H9 (cell line): Measurements from ENCODE around the gene BANP. TPM values are rescaled to one million over a fixed set of nuclear protein-coding genes. Genes with fewer than 3 reads are reported as not detected.
A peak's percentile ranks its signal among the peaks of the same experiment; 100 is the strongest.

Experiments
- DNase-seq: peaks from one replicate; pipeline ENCODE4 v3.0.0-alpha.2; 2017
- H2AFZ ChIP-seq: one replicate; pipeline ENCODE4 v1.6.1; 2013; ENCODE audit warnings: mild to moderate bottlenecking, low read length, control low read depth, moderate library complexity
- H2AK5ac ChIP-seq: 2 replicates; pipeline ENCODE4 v1.6.1; 2013; ENCODE audit warnings: low read length, control low read depth, mixed read lengths; ENCODE audit not compliant: insufficient read length
- H2BK120ac ChIP-seq: one replicate; pipeline ENCODE4 v1.6.1; 2013; ENCODE audit warnings: low read depth, mild to moderate bottlenecking, low read length, control low read depth, inconsistent platforms; ENCODE audit not compliant: poor library complexity, severe bottlenecking
- H2BK12ac ChIP-seq: 2 replicates; pipeline ENCODE4 v1.6.1; 2013; ENCODE audit warnings: low read length, control low read depth, mixed read lengths, low read depth; ENCODE audit not compliant: insufficient read length
- H2BK15ac ChIP-seq: 2 replicates; pipeline ENCODE4 v1.6.1; 2013; ENCODE audit warnings: low read depth, low read length, control low read depth
- H2BK20ac ChIP-seq: one replicate; pipeline ENCODE4 v1.6.1; 2013; ENCODE audit warnings: low read depth, mild to moderate bottlenecking, low read length, control low read depth, inconsistent platforms; ENCODE audit not compliant: poor library complexity, severe bottlenecking
- H2BK5ac ChIP-seq: 2 replicates; pipeline ENCODE4 v1.6.1; 2013; ENCODE audit warnings: low read length, control low read depth, mixed read lengths; ENCODE audit not compliant: insufficient read length
- H3K14ac ChIP-seq: 2 replicates; pipeline ENCODE4 v1.6.1; 2013; ENCODE audit warnings: low read length, control low read depth; ENCODE audit not compliant: insufficient read depth
- H3K18ac ChIP-seq: 2 replicates; pipeline ENCODE4 v1.6.1; 2013; ENCODE audit warnings: low read depth, mild to moderate bottlenecking, mixed read lengths, low read length, control low read depth; ENCODE audit not compliant: insufficient read length
- H3K23ac ChIP-seq: 2 replicates; pipeline ENCODE4 v1.6.1; 2013; ENCODE audit warnings: low read length, control low read depth, mixed read lengths, low read depth; ENCODE audit not compliant: insufficient read length
- H3K23me2 ChIP-seq: 2 replicates; pipeline ENCODE4 v1.6.1; 2013; ENCODE audit warnings: low read depth, mild to moderate bottlenecking, mixed read lengths, low read length, control low read depth; ENCODE audit not compliant: insufficient read length, poor library complexity, severe bottlenecking
- H3K27ac ChIP-seq: 2 replicates; pipeline ENCODE4 v1.5.1; 2013; ENCODE audit warnings: low read length, control low read depth, mixed read lengths, low read depth; ENCODE audit not compliant: insufficient read length
- H3K27me3 ChIP-seq: 2 replicates; pipeline ENCODE4 v1.6.1; 2013; ENCODE audit warnings: low read length, control low read depth, inconsistent platforms; ENCODE audit not compliant: insufficient read depth
- H3K4ac ChIP-seq: 2 replicates; pipeline ENCODE4 v1.6.1; 2013; ENCODE audit warnings: low read depth, mild to moderate bottlenecking, control low read depth, inconsistent platforms, low read length, moderate library complexity
- H3K4me1 ChIP-seq: 2 replicates; pipeline ENCODE4 v1.6.1; 2013; ENCODE audit warnings: low read length, control low read depth, inconsistent platforms; ENCODE audit not compliant: insufficient read depth
- H3K4me2 ChIP-seq: 2 replicates; pipeline ENCODE4 v1.6.1; 2013; ENCODE audit warnings: low read length, control low read depth, mixed read lengths; ENCODE audit not compliant: insufficient read length, insufficient read depth
- H3K56ac ChIP-seq: 2 replicates; pipeline ENCODE4 v1.6.1; 2013; ENCODE audit warnings: low read depth, mild to moderate bottlenecking, mixed read lengths, low read length, control low read depth; ENCODE audit not compliant: insufficient read length
- H3K79me1 ChIP-seq: 2 replicates; pipeline ENCODE4 v1.6.1; 2013; ENCODE audit warnings: low read depth, mild to moderate bottlenecking, moderate library complexity, low read length, control low read depth, inconsistent platforms; ENCODE audit not compliant: insufficient read depth, poor library complexity, severe bottlenecking
- H3K79me2 ChIP-seq: 2 replicates; pipeline ENCODE4 v1.6.1; 2013; ENCODE audit warnings: low read length, control low read depth, inconsistent platforms; ENCODE audit not compliant: insufficient read depth
- H3K9ac ChIP-seq: 2 replicates; pipeline ENCODE4 v1.6.1; 2013; ENCODE audit warnings: low read length, control low read depth, mixed read lengths; ENCODE audit not compliant: insufficient read length; ENCODE audit errors: extremely low read depth
- H3K9me3 ChIP-seq: one replicate; pipeline ENCODE4 v1.6.1; 2013; ENCODE audit warnings: low read depth, low read length, inconsistent platforms; ENCODE audit not compliant: control insufficient read depth
- H3T11ph ChIP-seq: one replicate; pipeline ENCODE4 v1.6.1; 2013; ENCODE audit warnings: mild to moderate bottlenecking, low read length, control low read depth, inconsistent platforms
- H4K20me1 ChIP-seq: one replicate; pipeline ENCODE4 v1.6.1; 2013; ENCODE audit not compliant: control insufficient read depth, insufficient read length, insufficient read depth
- H4K5ac ChIP-seq: 2 replicates; pipeline ENCODE4 v1.6.1; 2013; ENCODE audit warnings: low read depth, mild to moderate bottlenecking, mixed read lengths, low read length, control low read depth; ENCODE audit not compliant: insufficient read length
- H4K8ac ChIP-seq: replicated peaks from 2 replicates; pipeline ENCODE4 v1.6.1; 2013; ENCODE audit warnings: low read length, control low read depth, mixed read lengths, low read depth; ENCODE audit not compliant: insufficient read length
- H4K91ac ChIP-seq: 2 replicates; pipeline ENCODE4 v1.6.1; 2013; ENCODE audit warnings: low read depth, mild to moderate bottlenecking, moderate library complexity, mixed read lengths, low read length, control low read depth; ENCODE audit not compliant: insufficient read length
- H3K27ac Mint-ChIP-seq, 3 experiments: 2 replicates in 2 of 3; 3 replicates in 1 of 3; pipeline ENCODE4 v1.8.0; 2020 to 2021; ENCODE audit warnings: mixed read lengths in 3 of 3, mild to moderate bottlenecking in 1 of 3, moderate library complexity in 1 of 3
- H3K27me3 Mint-ChIP-seq: 2 replicates; pipeline ENCODE4 v1.8.0; 2021; ENCODE audit warnings: low read depth, mild to moderate bottlenecking, moderate library complexity, mixed read lengths
- H3K36me3 Mint-ChIP-seq, 3 experiments: 2 replicates in 2 of 3; 3 replicates in 1 of 3; pipeline ENCODE4 v1.8.0; 2020 to 2021; ENCODE audit warnings: low read depth in 3 of 3, mixed read lengths in 3 of 3; ENCODE audit not compliant: insufficient read depth in 1 of 3
- H3K4me1 Mint-ChIP-seq, 2 experiments: 2 replicates each; pipeline ENCODE4 v1.8.0; 2020; ENCODE audit warnings: mixed read lengths in 2 of 2
- H3K4me3 Mint-ChIP-seq, 2 experiments: 2 replicates in 1 of 2; 3 replicates in 1 of 2; pipeline ENCODE4 v1.8.0; 2020 to 2021; ENCODE audit warnings: mild to moderate bottlenecking in 2 of 2, mixed read lengths in 2 of 2, moderate library complexity in 1 of 2
- H3K9me3 Mint-ChIP-seq, 2 experiments: 2 replicates in 1 of 2; 3 replicates in 1 of 2; pipeline ENCODE4 v1.8.0; 2020; ENCODE audit warnings: mild to moderate bottlenecking in 2 of 2, mixed read lengths in 2 of 2, moderate library complexity in 1 of 2
- CTCF ChIP-seq: fragments of 200-600 bp; sonication (generic); conservative IDR thresholded peaks from 3 replicates; pipeline ENCODE4 v1.8.0; 2021; ENCODE audit warnings: antibody characterized with exemption, mild to moderate bottlenecking
- WGBS: extraction: QIAGEN DNeasy Blood & Tissue Kit; methylation state at CpG from one replicate; pipeline ENCODE4 v1.1.7; 2013; ENCODE audit warnings: missing lambda C conversion rate, low lambda C conversion rate, mixed read lengths; ENCODE audit not compliant: insufficient read length; ENCODE audit errors: extremely low coverage; 5-methylcytosine and 5-hydroxymethylcytosine counted together
- total RNA-seq: library from RNA; stranded (reverse); gene quantifications from 2 replicates; pipeline ENCODE4 v1.2.1, GENCODE V29; 2021

The BANP gene
- total RNA-seq, 1 experiment from 2014 or later, result 24.9 TPM

DNA sequence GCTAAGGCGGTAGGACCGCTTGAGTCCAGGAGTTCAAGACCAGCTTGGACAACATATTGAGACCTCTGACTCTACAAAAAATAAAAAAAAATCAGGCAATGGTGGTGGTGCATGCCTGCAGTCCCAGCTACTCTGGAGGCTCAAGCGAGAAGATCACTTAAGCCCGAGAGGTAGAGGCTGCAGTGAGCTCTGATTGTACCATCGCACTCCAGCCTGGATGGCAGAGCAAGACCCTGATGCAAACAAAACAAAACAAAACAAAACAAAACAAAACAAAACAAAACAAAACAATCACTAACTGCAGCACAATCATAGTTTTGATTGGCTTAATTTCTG is 2.5 kb upstream of the BANP start:
- H2AFZ ChIP-seq, result no peak overlapping the region
- H3K27me3 Mint-ChIP-seq, result no peaks in the 10 kb centered on the region
- peaks cover 10% of the 10 kb centered on the region; the same call in 1 of the 2 replicates for H3K79me2 ChIP-seq
- H3T11ph ChIP-seq, result no peak overlapping the region
- peaks cover 3 to 14% (median 11%) of the 10 kb centered on the region in 3 experiments for H3K36me3 Mint-ChIP-seq
- H3K4me1 ChIP-seq, result no peaks in the 10 kb centered on the region; the same call in 1 of the 2 replicates
- H3K4ac ChIP-seq, result no peak overlapping the region
- peaks cover 7% of the 10 kb centered on the region for H3K23me2 ChIP-seq
- no peak overlapping the region for H2BK20ac ChIP-seq
- H2BK12ac ChIP-seq, result no peak overlapping the region
- no peak overlapping the region for H2BK15ac ChIP-seq
- no peak overlapping the region for H3K18ac ChIP-seq
- DNase-seq, result no peak
- H3K4me1 Mint-ChIP-seq, result peaks cover 34 to 44% of the 10 kb centered on the region in 2 experiments
- H4K20me1 ChIP-seq, result no peaks in the 10 kb centered on the region
- H3K9me3 Mint-ChIP-seq, result no peaks in the 10 kb centered on the region
- H3K14ac ChIP-seq, result no peak overlapping the region
- no peak overlapping the region for H3K9ac ChIP-seq
- no peaks in the 10 kb centered on the region for H3K9me3 ChIP-seq
- H4K8ac ChIP-seq, result no peak overlapping the region
- H3K27ac ChIP-seq, result no peak overlapping the region
- H3K27ac Mint-ChIP-seq, result peak overlapping the region in 1 of 3 experiments; percentile 74; a peak in 1 of 7 replicates
- no peak overlapping the region for H3K23ac ChIP-seq
- H3K27me3 ChIP-seq, result no peaks in the 10 kb centered on the region
- H2BK120ac ChIP-seq, result no peak overlapping the region
- no peak overlapping the region for H2BK5ac ChIP-seq
- H3K56ac ChIP-seq, result no peak overlapping the region
- no CpG with 5 or more reads among the region's 5 CpGs for WGBS
- TF ChIP-seq CTCF, result no peak
- H2AK5ac ChIP-seq, result no peak overlapping the region
- no peak overlapping the region for H3K4me2 ChIP-seq
- no peak overlapping the region for H4K5ac ChIP-seq
- no peak overlapping the region for H4K91ac ChIP-seq
- peaks cover 7% of the 10 kb centered on the region for H3K79me1 ChIP-seq
- H3K4me3 Mint-ChIP-seq, result no peak overlapping the region
